Measurements from ENCODE around the gene KRT4. TPM values are rescaled to one million over a fixed set of nuclear protein-coding genes. Genes with fewer than 3 reads are reported as not detected.

Gene KRT4
- polyA plus RNA-seq, 1 donor from 2014 or later = not detected

DNA sequence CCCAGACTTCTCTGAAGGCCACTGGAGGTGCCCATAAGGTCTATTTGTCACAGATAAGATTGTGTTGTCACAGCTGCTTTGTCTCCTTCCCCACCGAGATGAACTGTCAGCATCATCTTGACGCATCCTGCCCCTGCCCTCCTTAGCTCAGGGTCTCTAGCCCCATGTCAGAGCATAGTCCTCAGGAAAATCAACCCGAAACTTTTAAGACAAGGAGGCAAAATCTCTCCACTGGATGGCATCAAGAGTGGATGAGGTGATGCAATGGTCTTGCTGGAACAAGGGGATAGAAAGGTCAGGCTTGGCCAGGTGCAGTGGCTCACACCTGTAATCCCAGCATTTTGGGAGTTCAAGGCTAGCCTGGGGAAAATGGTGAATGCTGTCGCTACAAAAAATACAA lies 12.0 kb upstream of the KRT4 start:
- Histone ChIP-seq H3K27me3 (ENCODE audit: insufficient read depth, low read depth, low read length) (no peaks in the 10 kb centered on the region), H3K36me3 (ENCODE audit: insufficient read depth, low read length) (no peaks in the 10 kb centered on the region), H3K79me2 (replicated peaks; ENCODE audit: insufficient read depth, low read length) (no peaks in the 10 kb centered on the region), H3K9ac (ENCODE audit: low read length) (no peak overlapping the region), H3K9me2 (ENCODE audit: insufficient read depth, low read length) (no peaks in the 10 kb centered on the region), H3F3A (ENCODE audit: insufficient read depth, low read length, poor library complexity, severe bottlenecking) (no peaks in the 10 kb centered on the region), H3K4me3 (ENCODE audit: low read length) (no peak overlapping the region), H3K9me3 (ENCODE audit: low read length) (no peaks in the 10 kb centered on the region), H3K27ac (ENCODE audit: low read length) (no peak overlapping the region), H3K4me2 (ENCODE audit: low read length) (no peak overlapping the region), H4K20me1 (ENCODE audit: insufficient read depth) (no peaks in the 10 kb centered on the region), H2AFZ (ENCODE audit: low read depth, low read length) (no peak overlapping the region)
- TF ChIP-seq EZH2 (IDR thresholded peaks at IDR 0.05; ENCODE audit: borderline replicate concordance, insufficient read depth, low read length, poor library complexity, severe bottlenecking) (no peak), POLR2AphosphoS5 (IDR thresholded peaks at IDR 0.05) (no peak)

DNA sequence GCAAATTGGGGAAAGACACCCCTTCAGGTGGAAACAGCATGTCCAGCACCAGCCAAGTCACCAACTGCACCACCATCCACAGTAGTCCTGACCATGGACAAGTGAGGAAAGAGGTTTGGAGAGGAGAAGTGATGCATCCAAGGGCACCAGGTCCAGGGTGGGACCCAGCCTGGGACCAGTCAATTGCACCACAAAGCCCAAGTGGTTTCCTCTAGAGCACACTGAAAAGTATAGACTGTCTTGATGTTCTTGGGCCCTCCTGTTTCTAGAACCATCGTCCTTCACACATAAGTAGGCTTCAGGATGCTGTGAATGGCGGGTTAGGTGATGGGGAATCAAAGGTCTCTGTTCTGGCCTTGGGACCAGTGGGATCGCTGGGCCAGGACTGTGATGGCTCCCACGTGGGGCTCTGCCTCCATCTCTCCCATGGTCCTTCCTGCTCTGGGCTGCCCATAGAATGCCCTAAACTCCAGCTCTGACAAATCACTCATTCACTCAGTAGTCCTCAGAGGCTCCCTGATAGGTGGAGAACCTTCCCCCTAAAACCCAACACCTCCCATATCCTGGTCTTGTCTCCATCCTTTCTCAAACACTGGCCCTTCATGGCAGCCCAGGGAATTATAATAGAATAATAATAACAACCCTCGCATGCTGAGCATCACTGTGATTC lies 11.0 kb upstream of the KRT4 start:
- Histone ChIP-seq H3K9me3 (ENCODE audit: low read length) (no peaks in the 10 kb centered on the region), H3K9ac (ENCODE audit: low read length) (no peak overlapping the region), H3K9me2 (ENCODE audit: insufficient read depth, low read length) (no peaks in the 10 kb centered on the region), H3K27ac (ENCODE audit: low read length) (no peak overlapping the region), H3K4me2 (ENCODE audit: low read length) (no peak overlapping the region), H3K4me3 (ENCODE audit: low read length) (no peak overlapping the region), H3K36me3 (ENCODE audit: insufficient read depth, low read length) (no peaks in the 10 kb centered on the region), H3F3A (ENCODE audit: insufficient read depth, low read length, poor library complexity, severe bottlenecking) (no peaks in the 10 kb centered on the region), H2AFZ (ENCODE audit: low read depth, low read length) (no peak overlapping the region), H3K79me2 (replicated peaks; ENCODE audit: insufficient read depth, low read length) (no peaks in the 10 kb centered on the region), H4K20me1 (ENCODE audit: insufficient read depth) (no peaks in the 10 kb centered on the region), H3K27me3 (ENCODE audit: insufficient read depth, low read depth, low read length) (no peaks in the 10 kb centered on the region)
- TF ChIP-seq SMC3 (conservative IDR thresholded peaks at IDR 0.05; ENCODE audit: poor library complexity) (no peak), MXI1 (conservative IDR thresholded peaks at IDR 0.05; ENCODE audit: poor library complexity, severe bottlenecking) (no peak), TAF1 (IDR thresholded peaks at IDR 0.05; ENCODE audit: low read depth) (no peak), EZH2 (IDR thresholded peaks at IDR 0.05; ENCODE audit: borderline replicate concordance, insufficient read depth, low read length, poor library complexity, severe bottlenecking) (no peak)

DNA sequence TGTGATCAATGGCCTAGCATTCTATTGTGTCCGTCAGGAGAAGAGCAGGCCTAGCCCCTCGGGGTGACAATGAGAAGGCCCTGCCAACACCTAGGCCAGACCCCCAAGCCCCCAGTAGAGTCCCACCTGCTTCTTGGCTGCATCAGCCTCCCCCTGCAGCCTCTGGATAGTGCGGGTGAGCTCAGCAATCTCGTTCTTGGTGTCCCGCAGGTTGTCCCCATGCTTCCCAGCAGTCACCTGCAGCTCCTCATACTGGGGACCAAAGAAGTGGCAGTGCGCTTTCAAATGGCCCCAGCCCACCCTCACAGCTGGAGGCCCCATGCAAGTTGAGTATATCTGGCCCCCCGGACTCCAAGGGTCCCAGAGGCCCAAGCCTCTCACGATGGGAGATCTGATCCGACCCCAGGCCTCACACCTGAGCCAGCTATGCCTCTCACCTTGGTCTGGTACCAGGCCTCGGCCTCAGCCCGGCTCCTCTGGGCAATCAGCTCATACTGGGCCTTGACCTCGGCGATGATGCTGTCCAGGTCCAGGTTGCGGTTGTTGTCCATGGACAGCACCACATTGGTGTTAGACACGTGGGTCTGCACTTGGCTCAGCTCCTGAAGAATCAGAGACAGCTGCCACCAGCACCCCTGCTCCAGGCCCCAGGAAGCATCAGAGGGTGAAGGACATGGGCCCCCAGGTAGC lies 10.0 kb upstream of the KRT4 start:
- H3K4me3 ChIP-seq (ENCODE audit: low read length) = no peak overlapping the region
- no peak overlapping the region for H3K27ac ChIP-seq (ENCODE audit: low read length)
- no peak overlapping the region for H2AFZ ChIP-seq (ENCODE audit: low read depth, low read length)
- no peaks in the 10 kb centered on the region for H3K9me2 ChIP-seq (ENCODE audit: insufficient read depth, low read length)
- no peaks in the 10 kb centered on the region for H4K20me1 ChIP-seq (ENCODE audit: insufficient read depth)
- no peak overlapping the region for H3K9ac ChIP-seq (ENCODE audit: low read length)
- no peaks in the 10 kb centered on the region for H3F3A ChIP-seq (ENCODE audit: insufficient read depth, low read length, poor library complexity, severe bottlenecking)
- H3K27me3 ChIP-seq (ENCODE audit: insufficient read depth, low read depth, low read length) = no peaks in the 10 kb centered on the region
- H3K79me2 ChIP-seq (replicated peaks; ENCODE audit: insufficient read depth, low read length) = no peaks in the 10 kb centered on the region
- H3K36me3 ChIP-seq (ENCODE audit: insufficient read depth, low read length) = no peaks in the 10 kb centered on the region
- H3K9me3 ChIP-seq (ENCODE audit: low read length) = no peaks in the 10 kb centered on the region
- TF ChIP-seq, protein P1, sequence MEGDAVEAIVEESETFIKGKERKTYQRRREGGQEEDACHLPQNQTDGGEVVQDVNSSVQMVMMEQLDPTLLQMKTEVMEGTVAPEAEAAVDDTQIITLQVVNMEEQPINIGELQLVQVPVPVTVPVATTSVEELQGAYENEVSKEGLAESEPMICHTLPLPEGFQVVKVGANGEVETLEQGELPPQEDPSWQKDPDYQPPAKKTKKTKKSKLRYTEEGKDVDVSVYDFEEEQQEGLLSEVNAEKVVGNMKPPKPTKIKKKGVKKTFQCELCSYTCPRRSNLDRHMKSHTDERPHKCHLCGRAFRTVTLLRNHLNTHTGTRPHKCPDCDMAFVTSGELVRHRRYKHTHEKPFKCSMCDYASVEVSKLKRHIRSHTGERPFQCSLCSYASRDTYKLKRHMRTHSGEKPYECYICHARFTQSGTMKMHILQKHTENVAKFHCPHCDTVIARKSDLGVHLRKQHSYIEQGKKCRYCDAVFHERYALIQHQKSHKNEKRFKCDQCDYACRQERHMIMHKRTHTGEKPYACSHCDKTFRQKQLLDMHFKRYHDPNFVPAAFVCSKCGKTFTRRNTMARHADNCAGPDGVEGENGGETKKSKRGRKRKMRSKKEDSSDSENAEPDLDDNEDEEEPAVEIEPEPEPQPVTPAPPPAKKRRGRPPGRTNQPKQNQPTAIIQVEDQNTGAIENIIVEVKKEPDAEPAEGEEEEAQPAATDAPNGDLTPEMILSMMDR (IDR thresholded peaks at IDR 0.05; ENCODE audit: poor library complexity, severe bottlenecking) = no peak
- TF ChIP-seq EP300 (conservative IDR thresholded peaks at IDR 0.05; ENCODE audit: poor library complexity, severe bottlenecking) = no peak
- TF ChIP-seq TAF1 (IDR thresholded peaks at IDR 0.05; ENCODE audit: low read depth) = no peak
- TF ChIP-seq POLR2AphosphoS5 (IDR thresholded peaks at IDR 0.05) = no peak
- no peak for TF ChIP-seq MXI1 (conservative IDR thresholded peaks at IDR 0.05; ENCODE audit: poor library complexity, severe bottlenecking)
- TF ChIP-seq EZH2 (IDR thresholded peaks at IDR 0.05; ENCODE audit: borderline replicate concordance, insufficient read depth, low read length, poor library complexity, severe bottlenecking) = no peak
- TF ChIP-seq, protein P2, sequence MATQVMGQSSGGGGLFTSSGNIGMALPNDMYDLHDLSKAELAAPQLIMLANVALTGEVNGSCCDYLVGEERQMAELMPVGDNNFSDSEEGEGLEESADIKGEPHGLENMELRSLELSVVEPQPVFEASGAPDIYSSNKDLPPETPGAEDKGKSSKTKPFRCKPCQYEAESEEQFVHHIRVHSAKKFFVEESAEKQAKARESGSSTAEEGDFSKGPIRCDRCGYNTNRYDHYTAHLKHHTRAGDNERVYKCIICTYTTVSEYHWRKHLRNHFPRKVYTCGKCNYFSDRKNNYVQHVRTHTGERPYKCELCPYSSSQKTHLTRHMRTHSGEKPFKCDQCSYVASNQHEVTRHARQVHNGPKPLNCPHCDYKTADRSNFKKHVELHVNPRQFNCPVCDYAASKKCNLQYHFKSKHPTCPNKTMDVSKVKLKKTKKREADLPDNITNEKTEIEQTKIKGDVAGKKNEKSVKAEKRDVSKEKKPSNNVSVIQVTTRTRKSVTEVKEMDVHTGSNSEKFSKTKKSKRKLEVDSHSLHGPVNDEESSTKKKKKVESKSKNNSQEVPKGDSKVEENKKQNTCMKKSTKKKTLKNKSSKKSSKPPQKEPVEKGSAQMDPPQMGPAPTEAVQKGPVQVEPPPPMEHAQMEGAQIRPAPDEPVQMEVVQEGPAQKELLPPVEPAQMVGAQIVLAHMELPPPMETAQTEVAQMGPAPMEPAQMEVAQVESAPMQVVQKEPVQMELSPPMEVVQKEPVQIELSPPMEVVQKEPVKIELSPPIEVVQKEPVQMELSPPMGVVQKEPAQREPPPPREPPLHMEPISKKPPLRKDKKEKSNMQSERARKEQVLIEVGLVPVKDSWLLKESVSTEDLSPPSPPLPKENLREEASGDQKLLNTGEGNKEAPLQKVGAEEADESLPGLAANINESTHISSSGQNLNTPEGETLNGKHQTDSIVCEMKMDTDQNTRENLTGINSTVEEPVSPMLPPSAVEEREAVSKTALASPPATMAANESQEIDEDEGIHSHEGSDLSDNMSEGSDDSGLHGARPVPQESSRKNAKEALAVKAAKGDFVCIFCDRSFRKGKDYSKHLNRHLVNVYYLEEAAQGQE (IDR thresholded peaks at IDR 0.05; ENCODE audit: borderline replicate concordance) = no peak
- no peak for TF ChIP-seq SMC3 (conservative IDR thresholded peaks at IDR 0.05; ENCODE audit: poor library complexity)
- no peak for TF ChIP-seq RAD21 (conservative IDR thresholded peaks at IDR 0.05)
- no peak overlapping the region for H3K4me2 ChIP-seq (ENCODE audit: low read length)

All from neural cell (in vitro differentiated cells).